ENCODE results near the gene SEC11C. TPM values are rescaled to one million over a fixed set of nuclear protein-coding genes. Genes with fewer than 3 reads are reported as not detected.
A peak's percentile ranks its signal among the peaks of the same experiment; 100 is the strongest.

Gene SEC11C
- total and polyA plus RNA-seq, 5 donors from 2014 or later: 80.4 to 279 (median 200) TPM

GRCh38 chr18:59172664-59173249 is 33.1 kb downstream of the SEC11C start:
- Mint-ChIP-seq H3K4me1 (no peaks in the 10 kb centered on the region), H3K36me3 (no peaks in the 10 kb centered on the region), H3K9me3 (peaks cover 7 to 31% (median 17%) of the 10 kb centered on the region in 7 donors), H3K27me3 (peaks cover 34% of the 10 kb centered on the region), H3K27ac (no peak overlapping the region), H3K4me3 (no peak overlapping the region)
- DNase-seq (no peak), ATAC-seq (ENCODE audit: low read depth in 2 of 2) (no peak)
- Histone ChIP-seq H3K9me3 (ENCODE audit: control insufficient read depth in 2 of 2, low read length in 2 of 2) (peaks cover 5 to 18% of the 10 kb centered on the region in 2 experiments), H3K4me1 (ENCODE audit: control insufficient read depth, insufficient read depth, low read length, poor library complexity, severe bottlenecking) (no peaks in the 10 kb centered on the region), H3K4me3 (ENCODE audit: low read depth, low read length) (no peak overlapping the region), H3K27ac (ENCODE audit: insufficient read depth, low read length, poor library complexity, severe bottlenecking) (no peak overlapping the region), H3K36me3 (ENCODE audit: control insufficient read depth, insufficient read depth, low read length) (no peaks in the 10 kb centered on the region), H3K27me3 (ENCODE audit: control insufficient read depth, insufficient read depth, low read length) (peaks cover 6% of the 10 kb centered on the region)

- no peak overlapping the region for H3K27ac ChIP-seq (ENCODE audit: insufficient read depth, low read length, poor library complexity, severe bottlenecking)
- H3K4me1 ChIP-seq (ENCODE audit: control insufficient read depth, insufficient read depth, low read length, poor library complexity, severe bottlenecking): no peaks in the 10 kb centered on the region
- H3K4me3 Mint-ChIP-seq: no peak overlapping the region
- H3K4me3 ChIP-seq (ENCODE audit: low read depth, low read length): no peak overlapping the region
- peaks cover 20% of the 10 kb centered on the region for H3K27me3 Mint-ChIP-seq
- H3K4me1 Mint-ChIP-seq: no peaks in the 10 kb centered on the region
- no peaks in the 10 kb centered on the region for H3K27me3 ChIP-seq (ENCODE audit: control insufficient read depth, insufficient read depth, low read length)
- no peak overlapping the region for H3K27ac Mint-ChIP-seq
- H3K9me3 Mint-ChIP-seq: peaks cover 4 to 18% (median 10%) of the 10 kb centered on the region in 7 donors
- peaks cover 5 to 15% of the 10 kb centered on the region in 2 experiments for H3K9me3 ChIP-seq (ENCODE audit: control insufficient read depth in 2 of 2, low read length in 2 of 2)
- no peaks in the 10 kb centered on the region for H3K36me3 ChIP-seq (ENCODE audit: control insufficient read depth, insufficient read depth, low read length)
- H3K36me3 Mint-ChIP-seq: no peaks in the 10 kb centered on the region
- DNase-seq (no peak), ATAC-seq (ENCODE audit: low read depth in 2 of 2) (no peak)
Measured at GRCh38 chr18:59177485-59177884, 37.8 kb downstream of the SEC11C start.

- no peaks in the 10 kb centered on the region for H3K36me3 Mint-ChIP-seq
- peaks cover 23% of the 10 kb centered on the region for H3K27me3 Mint-ChIP-seq
- Histone ChIP-seq H3K9me3 (ENCODE audit: control insufficient read depth in 2 of 2, low read length in 2 of 2) (no peaks in the 10 kb centered on the region), H3K36me3 (ENCODE audit: control insufficient read depth, insufficient read depth, low read length) (no peaks in the 10 kb centered on the region), H3K27me3 (ENCODE audit: control insufficient read depth, insufficient read depth, low read length) (no peaks in the 10 kb centered on the region), H3K27ac (ENCODE audit: insufficient read depth, low read length, poor library complexity, severe bottlenecking) (no peak overlapping the region), H3K4me3 (ENCODE audit: low read depth, low read length) (no peak overlapping the region), H3K4me1 (ENCODE audit: control insufficient read depth, insufficient read depth, low read length, poor library complexity, severe bottlenecking) (no peaks in the 10 kb centered on the region)
- H3K9me3 Mint-ChIP-seq: peaks cover 0 to 8% (median 0%) of the 10 kb centered on the region in 7 donors
- no peak overlapping the region for H3K27ac Mint-ChIP-seq
- H3K4me1 Mint-ChIP-seq: no peaks in the 10 kb centered on the region
- ATAC-seq (ENCODE audit: low read depth in 2 of 2): no peak
- H3K4me3 Mint-ChIP-seq: no peak overlapping the region
- DNase-seq: no peak
Measured at GRCh38 chr18:59180150-59180845, 40.6 kb downstream of the SEC11C start.

- no peak overlapping the region for H3K27ac ChIP-seq (ENCODE audit: insufficient read depth, low read length, poor library complexity, severe bottlenecking)
- DNase-seq: no peak
- no peaks in the 10 kb centered on the region for H3K36me3 ChIP-seq (ENCODE audit: control insufficient read depth, insufficient read depth, low read length)
- Mint-ChIP-seq H3K27ac (no peak overlapping the region), H3K27me3 (peaks cover 22% of the 10 kb centered on the region), H3K9me3 (peaks cover 0 to 8% (median 0%) of the 10 kb centered on the region in 7 donors), H3K4me3 (no peak overlapping the region), H3K4me1 (no peaks in the 10 kb centered on the region), H3K36me3 (no peaks in the 10 kb centered on the region)
- peaks cover 2% of the 10 kb centered on the region for H3K27me3 ChIP-seq (ENCODE audit: control insufficient read depth, insufficient read depth, low read length)
- no peak overlapping the region for H3K4me3 ChIP-seq (ENCODE audit: low read depth, low read length)
- H3K9me3 ChIP-seq (ENCODE audit: control insufficient read depth in 2 of 2, low read length in 2 of 2): no peaks in the 10 kb centered on the region
- no peak for ATAC-seq (ENCODE audit: low read depth in 2 of 2)
- H3K4me1 ChIP-seq (ENCODE audit: control insufficient read depth, insufficient read depth, low read length, poor library complexity, severe bottlenecking): no peaks in the 10 kb centered on the region
Measured at GRCh38 chr18:59182673-59183072, 43.0 kb downstream of the SEC11C start.

GRCh38 chr18:59189008-59189407 is 49.3 kb downstream of the SEC11C start:
- Histone ChIP-seq H3K9me3 (ENCODE audit: control insufficient read depth in 2 of 2, low read length in 2 of 2) (no peaks in the 10 kb centered on the region), H3K27me3 (ENCODE audit: control insufficient read depth, insufficient read depth, low read length) (peaks cover 2% of the 10 kb centered on the region), H3K4me1 (ENCODE audit: control insufficient read depth, insufficient read depth, low read length, poor library complexity, severe bottlenecking) (no peaks in the 10 kb centered on the region), H3K4me3 (ENCODE audit: low read depth, low read length) (no peak overlapping the region), H3K36me3 (ENCODE audit: control insufficient read depth, insufficient read depth, low read length) (no peaks in the 10 kb centered on the region), H3K27ac (ENCODE audit: insufficient read depth, low read length, poor library complexity, severe bottlenecking) (no peak overlapping the region)
- Mint-ChIP-seq H3K9me3 (peaks cover 0 to 2% (median 0%) of the 10 kb centered on the region in 7 donors), H3K4me3 (no peak overlapping the region), H3K27ac (no peak overlapping the region), H3K4me1 (no peaks in the 10 kb centered on the region), H3K27me3 (peaks cover 15% of the 10 kb centered on the region), H3K36me3 (no peaks in the 10 kb centered on the region)
- ATAC-seq (ENCODE audit: low read depth in 2 of 2): no peak
- peak in 1 of 3 donors; percentile 16 for DNase-seq

GRCh38 chr18:59189746-59190145 is 50.1 kb downstream of the SEC11C start:
- no peak for ATAC-seq (ENCODE audit: low read depth in 2 of 2)
- no peak overlapping the region for H3K27ac Mint-ChIP-seq
- H3K9me3 Mint-ChIP-seq: peaks cover 0 to 2% (median 0%) of the 10 kb centered on the region in 7 donors
- no peaks in the 10 kb centered on the region for H3K36me3 ChIP-seq (ENCODE audit: control insufficient read depth, insufficient read depth, low read length)
- DNase-seq: peak in 1 of 3 donors; percentile 3
- H3K4me1 Mint-ChIP-seq: peaks cover 0 to under 1% (median 0%) of the 10 kb centered on the region in 4 donors
- peaks cover 2% of the 10 kb centered on the region for H3K27me3 ChIP-seq (ENCODE audit: control insufficient read depth, insufficient read depth, low read length)
- no peak overlapping the region for H3K4me3 Mint-ChIP-seq
- H3K4me3 ChIP-seq (ENCODE audit: low read depth, low read length): no peak overlapping the region
- no peaks in the 10 kb centered on the region for H3K36me3 Mint-ChIP-seq
- H3K27ac ChIP-seq (ENCODE audit: insufficient read depth, low read length, poor library complexity, severe bottlenecking): no peak overlapping the region
- H3K9me3 ChIP-seq (ENCODE audit: control insufficient read depth in 2 of 2, low read length in 2 of 2): no peaks in the 10 kb centered on the region
- H3K4me1 ChIP-seq (ENCODE audit: control insufficient read depth, insufficient read depth, low read length, poor library complexity, severe bottlenecking): no peaks in the 10 kb centered on the region
- H3K27me3 Mint-ChIP-seq: peaks cover 10% of the 10 kb centered on the region

- H3K27ac Mint-ChIP-seq: no peak overlapping the region
- Histone ChIP-seq H3K4me3 (ENCODE audit: low read depth, low read length) (no peak overlapping the region), H3K27me3 (ENCODE audit: control insufficient read depth, insufficient read depth, low read length) (peaks cover 15% of the 10 kb centered on the region), H3K27ac (ENCODE audit: insufficient read depth, low read length, poor library complexity, severe bottlenecking) (no peak overlapping the region), H3K9me3 (ENCODE audit: control insufficient read depth in 2 of 2, low read length in 2 of 2) (no peaks in the 10 kb centered on the region), H3K4me1 (ENCODE audit: control insufficient read depth, insufficient read depth, low read length, poor library complexity, severe bottlenecking) (no peaks in the 10 kb centered on the region), H3K36me3 (ENCODE audit: control insufficient read depth, insufficient read depth, low read length) (no peaks in the 10 kb centered on the region)
- peaks cover 27% of the 10 kb centered on the region for H3K27me3 Mint-ChIP-seq
- no peak for ATAC-seq (ENCODE audit: low read depth in 2 of 2)
- no peaks in the 10 kb centered on the region for H3K9me3 Mint-ChIP-seq
- no peak overlapping the region for H3K4me3 Mint-ChIP-seq
- peaks cover 0 to 9% (median 0%) of the 10 kb centered on the region in 4 donors for H3K4me1 Mint-ChIP-seq
- H3K36me3 Mint-ChIP-seq: no peaks in the 10 kb centered on the region
- no peak for DNase-seq
Measured at GRCh38 chr18:59196161-59196725, 56.6 kb downstream of the SEC11C start.

Measured in CD4-positive, CD25-positive, alpha-beta regulatory T cell (primary cell).